OCI-LY1 (cell line): ENCODE data around the gene PXDN.

Experiments
- H2AFZ ChIP-seq: fragments of 200-600 bp; sonication (generic), shearing (Covaris generic); 2 replicates; pipeline ENCODE4 v1.6.0; 2014; ENCODE audit warnings: antibody characterized with exemption, mild to moderate bottlenecking, low read length
- H3F3A ChIP-seq: fragments of 200-600 bp; sonication (generic), shearing (Covaris generic); 2 replicates; pipeline ENCODE4 v1.6.0; 2014; ENCODE audit warnings: mild to moderate bottlenecking, antibody characterized with exemption, low read length, moderate library complexity; ENCODE audit not compliant: insufficient read depth
- H3K27ac ChIP-seq: fragments of 200-600 bp; sonication (generic); 2 replicates; pipeline ENCODE4 v1.5.1; 2014; ENCODE audit warnings: low read length, mixed run types, mild to moderate bottlenecking, low read depth; ENCODE audit not compliant: poor library complexity, severe bottlenecking
- H3K27me3 ChIP-seq: fragments of 200-600 bp; sonication (generic); 2 replicates; pipeline ENCODE4 v1.6.0; 2014; ENCODE audit warnings: antibody characterized with exemption, mild to moderate bottlenecking, low read length, moderate library complexity; ENCODE audit not compliant: insufficient read depth
- H3K36me3 ChIP-seq: fragments of 200-600 bp; sonication (generic); 2 replicates; pipeline ENCODE4 v1.6.1; 2014; ENCODE audit warnings: mild to moderate bottlenecking, antibody characterized with exemption, low read length, moderate library complexity, mixed read lengths; ENCODE audit not compliant: insufficient read depth
- H3K4me1 ChIP-seq: fragments of 200-600 bp; sonication (generic); 2 replicates; pipeline ENCODE4 v1.5.1; 2014; ENCODE audit warnings: mild to moderate bottlenecking, low read length, moderate library complexity; ENCODE audit not compliant: insufficient read depth, severe bottlenecking
- H3K4me2 ChIP-seq: fragments of 200-600 bp; sonication (generic), shearing (Covaris generic); 2 replicates; pipeline ENCODE4 v1.6.1; 2014; ENCODE audit warnings: low read length
- H3K4me3 ChIP-seq: fragments of 200-600 bp; sonication (generic); 2 replicates; pipeline ENCODE4 v1.5.1; 2014; ENCODE audit warnings: low read length, low read depth, mild to moderate bottlenecking, mixed read lengths; ENCODE audit not compliant: poor library complexity, severe bottlenecking
- H3K79me2 ChIP-seq: fragments of 200-600 bp; shearing (Covaris generic); 2 replicates; pipeline ENCODE4 v1.6.1; 2016; ENCODE audit warnings: mixed run types, low read length, mixed read lengths; ENCODE audit not compliant: insufficient read depth
- H3K9ac ChIP-seq: fragments of 200-600 bp; sonication (generic), shearing (Covaris generic); 2 replicates; pipeline ENCODE4 v1.6.1; 2014; ENCODE audit warnings: mild to moderate bottlenecking, low read length, mixed read lengths
- H3K9me2 ChIP-seq: fragments of 200-600 bp; sonication (generic), shearing (Covaris generic); 2 replicates; pipeline ENCODE4 v1.6.1; 2014; ENCODE audit warnings: low read depth, mild to moderate bottlenecking, low read length, mixed read lengths
- H3K9me3 ChIP-seq: fragments of 200-600 bp; shearing (Covaris generic); 2 replicates; pipeline ENCODE4 v1.6.1; 2014; ENCODE audit warnings: low read length, mixed read lengths
- H4K20me1 ChIP-seq: fragments of 200-600 bp; sonication (generic), shearing (Covaris generic); 2 replicates; pipeline ENCODE4 v1.6.0; 2016; ENCODE audit warnings: mild to moderate bottlenecking, low read length; ENCODE audit not compliant: insufficient read depth
- EZH2 ChIP-seq: fragments of 200-600 bp; sonication (generic), shearing (Covaris generic); IDR thresholded peaks from 2 replicates; pipeline ENCODE4 v1.8.0; 2017; ENCODE audit warnings: borderline replicate concordance, mixed run types, mild to moderate bottlenecking, antibody characterized with exemption, low read length, moderate library complexity, mixed read lengths
- TF ChIP-seq, protein P1 (sequence below): fragments of 200-600 bp; sonication (generic), shearing (Covaris generic); IDR thresholded peaks from 2 replicates; pipeline ENCODE4 v1.5.1; 2017; ENCODE audit warnings: mild to moderate bottlenecking, antibody characterized with exemption, low read length, moderate library complexity, mixed read lengths

The PXDN gene

DNA sequence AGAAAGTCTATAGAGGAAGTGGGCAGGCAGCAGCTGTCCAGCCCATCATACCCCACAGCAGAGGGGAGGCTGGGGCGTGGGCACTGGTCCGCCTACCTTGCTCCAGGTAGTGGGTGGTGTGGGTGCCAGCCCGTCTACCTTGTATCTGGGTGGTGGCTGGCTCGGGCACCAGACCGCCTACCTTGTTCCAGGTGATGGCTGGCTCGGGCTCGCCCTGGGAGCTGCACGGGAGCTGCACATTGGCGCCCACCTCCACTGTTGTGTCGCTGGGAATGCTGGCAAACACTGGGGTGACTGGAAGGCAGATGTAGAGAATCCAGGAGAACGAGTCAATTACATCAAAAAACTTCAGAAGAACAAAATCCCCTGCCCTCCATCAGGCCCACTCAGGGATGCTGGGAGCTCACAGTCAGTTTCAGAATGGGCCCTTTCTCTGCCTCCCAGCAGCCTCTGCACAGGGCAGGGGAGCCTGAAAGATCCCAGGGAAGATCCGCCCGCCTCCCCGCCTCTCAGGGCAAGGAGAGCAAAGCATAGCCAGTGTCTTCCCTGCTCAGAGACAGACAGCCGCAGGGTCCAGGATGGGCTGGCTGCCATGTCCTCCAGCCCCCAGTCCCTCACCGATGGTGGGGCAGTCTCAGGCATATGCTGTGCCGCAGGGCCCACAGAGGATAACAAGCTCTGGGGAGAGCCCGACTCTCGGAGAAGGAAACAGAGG lies 82.3 kb downstream of the PXDN start:
- Histone ChIP-seq H3K4me1 (no peaks in the 10 kb centered on the region), H3K27me3 (0 out of 2 replicates have a peak, but pooled peaks cover 4% of the 10 kb centered on the region), H3K9ac (no peak overlapping the region), H3K79me2 (no peaks in the 10 kb centered on the region), H3K27ac (no peak overlapping the region), H3K9me3 (no peaks in the 10 kb centered on the region), H3F3A (no peaks in the 10 kb centered on the region), H4K20me1 (no peaks in the 10 kb centered on the region), H3K36me3 (no peaks in the 10 kb centered on the region), H3K9me2 (no peaks in the 10 kb centered on the region), H3K4me3 (no peak overlapping the region), H3K4me2 (no peak overlapping the region), H2AFZ (no peak overlapping the region)
- TF ChIP-seq, protein P1, sequence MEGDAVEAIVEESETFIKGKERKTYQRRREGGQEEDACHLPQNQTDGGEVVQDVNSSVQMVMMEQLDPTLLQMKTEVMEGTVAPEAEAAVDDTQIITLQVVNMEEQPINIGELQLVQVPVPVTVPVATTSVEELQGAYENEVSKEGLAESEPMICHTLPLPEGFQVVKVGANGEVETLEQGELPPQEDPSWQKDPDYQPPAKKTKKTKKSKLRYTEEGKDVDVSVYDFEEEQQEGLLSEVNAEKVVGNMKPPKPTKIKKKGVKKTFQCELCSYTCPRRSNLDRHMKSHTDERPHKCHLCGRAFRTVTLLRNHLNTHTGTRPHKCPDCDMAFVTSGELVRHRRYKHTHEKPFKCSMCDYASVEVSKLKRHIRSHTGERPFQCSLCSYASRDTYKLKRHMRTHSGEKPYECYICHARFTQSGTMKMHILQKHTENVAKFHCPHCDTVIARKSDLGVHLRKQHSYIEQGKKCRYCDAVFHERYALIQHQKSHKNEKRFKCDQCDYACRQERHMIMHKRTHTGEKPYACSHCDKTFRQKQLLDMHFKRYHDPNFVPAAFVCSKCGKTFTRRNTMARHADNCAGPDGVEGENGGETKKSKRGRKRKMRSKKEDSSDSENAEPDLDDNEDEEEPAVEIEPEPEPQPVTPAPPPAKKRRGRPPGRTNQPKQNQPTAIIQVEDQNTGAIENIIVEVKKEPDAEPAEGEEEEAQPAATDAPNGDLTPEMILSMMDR: no peak
- TF ChIP-seq EZH2: no peak

DNA sequence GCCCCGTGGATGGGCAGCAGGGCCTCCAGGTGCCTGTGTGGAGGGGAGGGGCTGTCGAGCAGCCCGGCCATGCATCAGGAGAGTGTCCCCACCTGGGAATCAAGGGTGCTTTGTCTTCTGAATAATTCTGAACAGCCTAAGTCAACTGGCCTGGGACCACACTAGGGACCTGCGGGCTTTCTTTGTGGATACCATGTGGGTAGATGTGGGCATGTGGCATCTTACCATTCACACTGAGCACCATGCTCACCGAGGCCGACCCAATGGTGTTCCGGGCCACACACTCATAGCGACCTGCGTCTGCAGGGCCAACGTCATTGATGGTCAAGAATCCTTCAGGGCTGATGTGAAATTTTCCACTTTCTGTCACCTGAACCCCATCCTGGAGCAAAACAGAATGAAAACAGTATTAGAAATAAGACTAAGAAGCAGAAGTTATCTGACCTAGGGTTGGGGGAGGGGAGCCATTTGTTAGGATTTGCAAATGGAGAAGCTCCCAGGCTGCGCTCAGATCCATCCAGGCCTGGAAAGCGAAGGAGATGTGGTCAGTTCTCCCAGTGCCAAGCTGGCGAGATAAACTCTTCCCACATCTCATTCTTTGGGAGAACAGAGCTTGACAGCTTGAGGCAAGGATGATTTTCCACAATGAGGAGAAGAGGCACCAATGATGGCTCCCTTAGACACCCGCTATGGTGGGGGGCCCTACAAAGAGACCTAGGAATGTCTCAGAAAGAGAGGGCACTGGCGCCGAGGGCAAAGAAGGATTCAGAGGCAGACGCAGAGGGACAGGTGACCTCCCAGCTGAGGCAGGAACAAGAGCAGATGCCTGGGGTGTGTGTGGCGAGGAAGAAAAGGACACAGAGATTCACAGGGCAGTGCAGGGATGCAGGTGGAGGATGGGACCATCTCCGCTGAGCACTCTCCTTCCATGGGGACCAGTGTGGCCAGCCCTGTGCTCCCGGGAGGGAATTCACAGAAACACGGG lies 83.4 kb downstream of the PXDN start:
- no peak for TF ChIP-seq EZH2
- TF ChIP-seq, protein P1: no peak
- no peaks in the 10 kb centered on the region for H3K36me3 ChIP-seq
- no peak overlapping the region for H3K4me3 ChIP-seq
- H3K9me2 ChIP-seq: no peaks in the 10 kb centered on the region
- no peaks in the 10 kb centered on the region for H3F3A ChIP-seq
- H3K27me3 ChIP-seq: 0 out of 2 replicates have a peak, but pooled peaks cover 4% of the 10 kb centered on the region
- no peaks in the 10 kb centered on the region for H3K9me3 ChIP-seq
- no peak overlapping the region for H2AFZ ChIP-seq
- no peak overlapping the region for H3K27ac ChIP-seq
- no peaks in the 10 kb centered on the region for H3K79me2 ChIP-seq
- no peaks in the 10 kb centered on the region for H3K4me1 ChIP-seq
- no peak overlapping the region for H3K9ac ChIP-seq
- H4K20me1 ChIP-seq: no peaks in the 10 kb centered on the region
- no peak overlapping the region for H3K4me2 ChIP-seq

DNA sequence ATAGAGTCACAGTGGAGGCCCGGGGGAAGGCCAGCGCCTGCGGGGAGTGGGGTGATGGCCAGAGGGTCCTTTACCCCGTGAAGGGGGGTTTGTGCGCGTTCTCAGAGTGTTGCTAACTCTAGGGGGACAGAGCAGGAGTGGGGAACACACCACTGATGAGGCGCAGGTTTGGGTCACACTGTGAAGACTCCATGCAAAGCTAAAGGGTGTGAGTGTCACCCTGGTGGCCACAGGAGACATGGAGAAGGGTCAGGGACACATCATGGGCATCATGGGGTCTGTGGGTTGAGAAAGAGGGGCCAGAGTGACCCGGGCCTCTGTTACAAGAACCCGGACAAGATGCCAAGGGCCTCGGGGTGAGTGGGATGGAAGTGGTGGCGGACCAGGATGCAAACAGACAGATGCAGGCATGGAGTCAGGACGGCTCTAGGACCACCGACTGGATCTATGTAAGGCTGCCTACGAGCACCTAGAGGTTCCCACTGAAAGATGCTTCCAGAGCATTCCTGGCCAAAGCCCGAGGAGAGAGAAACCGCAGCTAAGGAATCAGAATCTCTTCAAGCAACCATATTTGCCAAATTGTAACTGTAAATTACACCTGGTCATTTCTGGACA lies 84.3 kb downstream of the PXDN start:
- Histone ChIP-seq H3K36me3 (no peaks in the 10 kb centered on the region), H3K79me2 (no peaks in the 10 kb centered on the region), H3K27me3 (0 out of 2 replicates have a peak, but pooled peaks cover 3% of the 10 kb centered on the region), H3K27ac (no peak overlapping the region), H3K9me3 (no peaks in the 10 kb centered on the region), H3K9me2 (no peaks in the 10 kb centered on the region), H3K9ac (no peak overlapping the region), H3F3A (no peaks in the 10 kb centered on the region), H4K20me1 (no peaks in the 10 kb centered on the region), H3K4me3 (no peak overlapping the region), H3K4me2 (no peak overlapping the region), H3K4me1 (no peaks in the 10 kb centered on the region), H2AFZ (no peak overlapping the region)
- no peak for TF ChIP-seq EZH2
- TF ChIP-seq, protein P1: no peak
